SK-N-SH (cell line): Measurements from ENCODE around the gene ESYT3.
A peak's percentile ranks its signal among the peaks of the same experiment; 100 is the strongest.

ENCODE experiments used
- CTCF ChIP-seq: fragments of 200-600 bp; sonication (generic); IDR thresholded peaks from 2 replicates; pipeline ENCODE4 v1.6.1; 2017; ENCODE audit warnings: antibody characterized with exemption, mild to moderate bottlenecking, moderate library complexity
- EP300 ChIP-seq, 2 experiments: IDR thresholded peaks; 2 replicates each; pipeline versions ENCODE4 v1.4.0 to v1.6.1; 2012; ENCODE audit warnings: borderline replicate concordance in 1 of 2, low read depth in 1 of 2, low read length in 1 of 2
- EZH2phosphoT487 ChIP-seq: fragments of 200-600 bp; sonication (generic); IDR thresholded peaks from 2 replicates; pipeline ENCODE4 v1.6.1; 2017; ENCODE audit warnings: low read depth, mixed run types, mild to moderate bottlenecking, antibody characterized with exemption, moderate library complexity, borderline replicate concordance
- FOXJ3 ChIP-seq: sonication (generic); formaldehyde crosslinking; IDR thresholded peaks from 2 replicates; pipeline ENCODE4 v1.5.1; 2020; ENCODE audit warnings: mild to moderate bottlenecking, missing genetic modification reagents
- MAX ChIP-seq: IDR thresholded peaks from 2 replicates; pipeline ENCODE4 v1.4.0; 2012; ENCODE audit warnings: low read depth
- MXI1 ChIP-seq: IDR thresholded peaks from 2 replicates; pipeline ENCODE4 v1.6.1; 2012; ENCODE audit warnings: mild to moderate bottlenecking, low read depth, low read length, improper control_type of control experiment
- NFIC ChIP-seq: IDR thresholded peaks from 2 replicates; pipeline ENCODE4 v1.4.0; 2012; ENCODE audit warnings: borderline replicate concordance
- POLR2AphosphoS5 ChIP-seq: IDR thresholded peaks from 2 replicates; pipeline ENCODE4 v1.6.1; 2012; ENCODE audit warnings: low read depth, low read length
- YY1 ChIP-seq: IDR thresholded peaks from 2 replicates; pipeline ENCODE4 v1.4.0; 2012; ENCODE audit warnings: low read depth, mild to moderate bottlenecking

- TF ChIP-seq YY1 (no peak), CTCF (no peak), EP300 (IDR thresholded peaks at IDR 0.05; ENCODE audit: borderline replicate concordance in 1 of 2, low read depth in 1 of 2, low read length in 1 of 2) (peak in 1 of 2 experiments; percentile 72; a peak in 1 of 4 replicates), FOXJ3 (no peak), POLR2AphosphoS5 (no peak; the same call in 1 of the 2 replicates), MXI1 (no peak), NFIC (peak; percentile 66), EZH2phosphoT487 (no peak), MAX (peak; percentile 53; the same call in 1 of the 2 replicates)
These were observed 44.4 kb upstream of the ESYT3 start for GRCh38 chr3:138389841-138390581.
